Erythroblast (primary cell): ENCODE data around the gene ADAM11.

Source experiments
- GATA1 ChIP-seq: IDR thresholded peaks from 2 replicates; pipeline ENCODE4 v1.6.1; 2011; ENCODE audit warnings: low read depth, mild to moderate bottlenecking, control low read depth, low read length, moderate library complexity
- POLR2A ChIP-seq: IDR thresholded peaks from 2 replicates; pipeline ENCODE4 v1.6.1; 2011; ENCODE audit warnings: mild to moderate bottlenecking, low read length

- TF ChIP-seq POLR2A: no peak
- no peak for TF ChIP-seq GATA1
Measured at GRCh38 chr17:44778656-44779210, 19.9 kb downstream of the ADAM11 start.
